GM15510 (cell line): ENCODE results near the gene SIRPB2.

Experiments used
- POLR2A ChIP-seq: IDR thresholded peaks from 3 replicates; pipeline ENCODE4 v1.6.1; 2011; ENCODE audit warnings: borderline replicate concordance; ENCODE audit not compliant: insufficient read length; ENCODE audit errors: extremely low read depth

Gene SIRPB2

GRCh38 chr20:1505871-1506270 is 14.7 kb upstream of the SIRPB2 start:
- no peak for TF ChIP-seq POLR2A

DNA sequence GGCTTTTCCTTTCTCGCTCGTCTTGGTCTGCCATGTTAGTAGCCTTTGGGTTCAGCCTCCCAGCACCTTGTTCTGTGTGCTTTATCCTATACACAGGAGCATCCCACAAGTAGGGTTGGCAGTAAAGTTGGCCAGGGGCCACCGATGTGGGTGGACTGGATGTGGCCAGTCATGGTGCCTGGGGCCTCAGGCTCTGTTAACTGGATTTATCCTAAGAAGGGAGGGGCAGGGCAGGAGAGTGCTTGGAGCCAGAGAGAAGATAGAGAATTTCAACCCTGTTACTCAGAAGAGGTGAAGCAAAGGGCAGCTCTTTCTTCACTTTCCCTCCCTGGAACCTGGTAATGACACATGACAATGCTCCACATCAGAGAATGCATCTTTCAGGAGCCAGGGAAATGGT is 14.1 kb upstream of the SIRPB2 start:
- no peak for TF ChIP-seq POLR2A

- TF ChIP-seq POLR2A = no peak
Measured at GRCh38 chr20:1503564-1504227, 12.5 kb upstream of the SIRPB2 start.

DNA sequence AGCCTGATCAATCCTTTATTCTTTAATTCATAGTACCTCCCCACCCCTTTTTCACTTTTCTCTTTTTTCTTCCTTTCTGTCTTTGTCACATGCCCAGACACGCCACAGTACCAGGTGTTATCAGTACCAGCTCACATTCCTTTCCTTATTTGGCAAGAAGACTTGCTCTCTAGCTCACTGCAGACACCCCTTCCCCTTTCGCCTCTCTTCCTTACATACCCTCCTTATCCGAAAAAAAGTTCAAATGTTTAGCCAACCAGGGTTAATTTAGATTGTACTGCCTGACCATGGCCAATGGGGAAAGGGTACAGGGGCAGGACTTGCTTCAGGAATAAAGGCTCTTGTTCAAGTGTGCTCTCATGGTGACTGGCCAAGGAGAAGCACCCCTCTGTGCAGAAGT is 9.3 kb upstream of the SIRPB2 start:
- no peak for TF ChIP-seq POLR2A

DNA sequence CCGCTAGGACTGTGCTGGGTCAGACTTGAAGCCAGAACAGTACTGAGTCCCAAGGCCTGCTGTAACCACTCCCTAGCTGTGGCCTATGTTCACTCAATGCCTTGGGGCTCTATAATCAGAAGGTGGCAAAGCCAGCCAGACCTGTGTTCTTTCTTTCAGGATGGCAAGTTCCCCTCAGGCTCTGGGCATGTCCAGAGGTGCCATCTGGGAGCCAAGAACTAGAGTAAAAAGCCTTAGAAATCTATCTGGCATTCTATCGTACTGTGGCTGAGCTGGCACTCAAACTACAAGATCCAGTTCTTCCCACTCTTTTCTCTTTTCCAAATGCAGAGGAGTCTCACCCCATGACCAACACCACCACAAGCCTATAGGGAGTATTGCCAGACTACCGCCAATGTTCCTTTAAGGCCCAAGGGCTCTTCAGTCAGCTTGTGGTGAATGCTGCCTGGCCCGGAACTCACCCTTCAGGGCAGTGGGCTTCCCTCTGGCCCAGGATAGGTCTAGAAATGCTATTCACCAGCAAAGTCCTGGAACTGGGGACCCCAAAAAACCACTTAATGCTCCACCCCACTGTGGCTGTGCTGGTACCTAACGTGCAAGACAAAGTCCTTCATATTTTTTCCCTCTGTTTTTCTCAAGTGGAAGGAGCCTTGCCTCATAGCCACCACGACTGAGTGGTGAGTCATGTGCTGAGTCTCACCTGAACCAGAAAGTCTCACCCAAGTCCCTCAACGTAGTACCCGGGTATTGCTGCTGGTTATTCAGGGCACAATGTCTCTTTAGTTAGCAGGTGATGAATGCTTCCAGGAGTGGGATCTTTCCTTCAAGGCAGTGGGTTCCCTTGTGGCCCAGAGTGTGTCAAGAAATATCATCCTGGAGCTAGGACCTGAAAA is 8.6 kb upstream of the SIRPB2 start:
- TF ChIP-seq POLR2A = no peak

- no peak for TF ChIP-seq POLR2A
Measured at GRCh38 chr20:1496930-1497329, 5.7 kb upstream of the SIRPB2 start.

GRCh38 chr20:1494436-1494835 is 3.2 kb upstream of the SIRPB2 start:
- TF ChIP-seq POLR2A = no peak

- TF ChIP-seq POLR2A = no peak
Measured at GRCh38 chr20:1493536-1493935, 2.3 kb upstream of the SIRPB2 start.

- no peak for TF ChIP-seq POLR2A
Measured at GRCh38 chr20:1491860-1492642, 831 bp upstream of the SIRPB2 start.

- no peak for TF ChIP-seq POLR2A
Measured at GRCh38 chr20:1490643-1491195, 501 bp downstream of the SIRPB2 start.

GRCh38 chr20:1489764-1490436 is 1.3 kb downstream of the SIRPB2 start:
- no peak for TF ChIP-seq POLR2A

GRCh38 chr20:1489325-1489724 is 1.9 kb downstream of the SIRPB2 start:
- no peak for TF ChIP-seq POLR2A

DNA sequence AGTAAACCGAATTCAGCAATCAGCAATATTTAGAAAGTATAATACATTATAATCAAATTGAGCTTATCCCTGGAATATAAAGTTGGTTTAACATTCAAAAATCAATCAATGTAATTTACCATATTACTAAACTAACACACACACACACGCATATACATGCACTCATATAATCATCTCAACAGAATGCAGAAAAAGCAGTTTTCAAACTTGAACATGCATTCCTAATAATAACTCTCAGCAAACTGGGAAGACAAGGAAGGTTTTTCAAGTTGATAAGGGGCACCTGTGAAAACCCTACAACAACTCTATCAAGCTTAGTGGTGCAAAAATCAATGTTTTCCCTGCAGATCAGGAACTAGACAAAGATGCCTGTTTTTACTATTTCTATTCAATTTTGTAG is 4.7 kb downstream of the SIRPB2 start:
- no peak for TF ChIP-seq POLR2A

- TF ChIP-seq POLR2A = no peak
Measured at GRCh38 chr20:1484438-1485116, 6.6 kb downstream of the SIRPB2 start.

- TF ChIP-seq POLR2A = no peak
Measured at GRCh38 chr20:1479831-1480595, 11.2 kb downstream of the SIRPB2 start.
